Loucy (cell line): ENCODE measurements around the gene TRPM3.

Source experiments
- H2AFZ ChIP-seq: fragments of 200-600 bp; sonication (generic); 2 replicates; pipeline ENCODE4 v1.6.0; 2016; ENCODE audit warnings: antibody characterized with exemption, mild to moderate bottlenecking, low read length, moderate library complexity
- H3F3A ChIP-seq: fragments of 200-600 bp; 2 replicates; pipeline ENCODE4 v1.6.0; 2016; ENCODE audit warnings: antibody characterized with exemption, low read depth, mild to moderate bottlenecking
- H3K27me3 ChIP-seq: fragments of 200-600 bp; sonication (generic); 2 replicates; pipeline ENCODE4 v1.6.1; 2014; ENCODE audit warnings: low read length, mild to moderate bottlenecking; ENCODE audit not compliant: insufficient read depth, poor library complexity, severe bottlenecking
- H3K36me3 ChIP-seq: fragments of 200-600 bp; sonication (generic); 2 replicates; pipeline ENCODE4 v1.6.1; 2016; ENCODE audit warnings: low read length; ENCODE audit not compliant: insufficient read depth
- H3K4me1 ChIP-seq: fragments of 200-600 bp; sonication (generic); 2 replicates; pipeline ENCODE4 v1.5.1; 2014; ENCODE audit warnings: low read length, mild to moderate bottlenecking; ENCODE audit not compliant: insufficient read depth, poor library complexity, severe bottlenecking
- H3K4me2 ChIP-seq: fragments of 200-600 bp; sonication (generic); 2 replicates; pipeline ENCODE4 v1.6.0; 2014; ENCODE audit warnings: antibody characterized with exemption, low read length, low read depth, mild to moderate bottlenecking; ENCODE audit not compliant: poor library complexity, severe bottlenecking
- H3K4me3 ChIP-seq: fragments of 200-600 bp; sonication (generic); 2 replicates; pipeline ENCODE4 v1.5.1; 2014; ENCODE audit warnings: low read length, mild to moderate bottlenecking, mixed read lengths; ENCODE audit not compliant: poor library complexity, severe bottlenecking
- H3K79me2 ChIP-seq: fragments of 200-600 bp; sonication (generic); 2 replicates; pipeline ENCODE4 v1.6.1; 2014; ENCODE audit warnings: low read length; ENCODE audit not compliant: insufficient read depth
- H3K9ac ChIP-seq: fragments of 200-600 bp; sonication (generic); 2 replicates; pipeline ENCODE4 v1.6.0; 2014; ENCODE audit warnings: mild to moderate bottlenecking, low read depth, low read length, moderate library complexity; ENCODE audit not compliant: poor library complexity, severe bottlenecking
- H3K9me2 ChIP-seq: fragments of 200-600 bp; sonication (generic); replicated peaks from 2 replicates; pipeline ENCODE4 v1.6.1; 2016; ENCODE audit warnings: low read depth, low read length, mixed read lengths
- H3K9me3 ChIP-seq: fragments of 200-600 bp; sonication (generic); 2 replicates; pipeline ENCODE4 v1.6.1; 2014; ENCODE audit warnings: mild to moderate bottlenecking, antibody characterized with exemption, low read length, low read depth; ENCODE audit not compliant: insufficient read depth
- H4K20me1 ChIP-seq: fragments of 200-600 bp; sonication (generic); 2 replicates; pipeline ENCODE4 v1.6.0; 2014; ENCODE audit warnings: antibody characterized with exemption, low read length, mild to moderate bottlenecking; ENCODE audit not compliant: insufficient read depth, poor library complexity, severe bottlenecking
- EZH2phosphoT487 ChIP-seq: fragments of 200-600 bp; IDR thresholded peaks from 2 replicates; pipeline ENCODE4 v1.6.1; 2018; ENCODE audit warnings: antibody characterized with exemption, mild to moderate bottlenecking, moderate library complexity, borderline replicate concordance
- TF ChIP-seq, protein P1 (sequence below): fragments of 200-600 bp; sonication (generic); conservative IDR thresholded peaks from 2 replicates; pipeline ENCODE4 v1.5.1; 2014; ENCODE audit warnings: mild to moderate bottlenecking, antibody characterized with exemption, low read length

TRPM3 gene

DNA sequence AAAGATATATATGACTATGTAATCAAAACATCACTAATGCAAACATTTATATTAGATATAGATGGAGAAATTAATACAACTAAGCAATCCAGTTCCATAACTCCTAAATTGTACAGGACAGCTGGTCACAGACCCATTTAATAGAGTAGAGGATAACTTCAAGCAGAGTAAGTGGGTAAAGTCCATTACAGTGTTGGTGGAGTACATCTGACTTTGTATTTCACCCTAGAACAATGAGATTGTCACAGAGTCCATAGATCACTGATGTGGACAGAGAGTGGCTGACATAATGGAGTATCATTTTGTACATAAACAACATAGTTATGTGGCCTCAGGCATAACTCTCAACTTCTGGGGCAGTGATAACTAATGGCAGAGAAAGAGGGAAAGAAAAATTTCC, 439.1 kb downstream of the TRPM3 start:
- H4K20me1 ChIP-seq = no peaks in the 10 kb centered on the region
- H3K79me2 ChIP-seq = no peaks in the 10 kb centered on the region
- H3F3A ChIP-seq = no peaks in the 10 kb centered on the region
- no peaks in the 10 kb centered on the region for H3K27me3 ChIP-seq
- H3K36me3 ChIP-seq = no peaks in the 10 kb centered on the region
- no peak overlapping the region for H3K4me3 ChIP-seq
- no peak for TF ChIP-seq EZH2phosphoT487
- TF ChIP-seq, protein P1, sequence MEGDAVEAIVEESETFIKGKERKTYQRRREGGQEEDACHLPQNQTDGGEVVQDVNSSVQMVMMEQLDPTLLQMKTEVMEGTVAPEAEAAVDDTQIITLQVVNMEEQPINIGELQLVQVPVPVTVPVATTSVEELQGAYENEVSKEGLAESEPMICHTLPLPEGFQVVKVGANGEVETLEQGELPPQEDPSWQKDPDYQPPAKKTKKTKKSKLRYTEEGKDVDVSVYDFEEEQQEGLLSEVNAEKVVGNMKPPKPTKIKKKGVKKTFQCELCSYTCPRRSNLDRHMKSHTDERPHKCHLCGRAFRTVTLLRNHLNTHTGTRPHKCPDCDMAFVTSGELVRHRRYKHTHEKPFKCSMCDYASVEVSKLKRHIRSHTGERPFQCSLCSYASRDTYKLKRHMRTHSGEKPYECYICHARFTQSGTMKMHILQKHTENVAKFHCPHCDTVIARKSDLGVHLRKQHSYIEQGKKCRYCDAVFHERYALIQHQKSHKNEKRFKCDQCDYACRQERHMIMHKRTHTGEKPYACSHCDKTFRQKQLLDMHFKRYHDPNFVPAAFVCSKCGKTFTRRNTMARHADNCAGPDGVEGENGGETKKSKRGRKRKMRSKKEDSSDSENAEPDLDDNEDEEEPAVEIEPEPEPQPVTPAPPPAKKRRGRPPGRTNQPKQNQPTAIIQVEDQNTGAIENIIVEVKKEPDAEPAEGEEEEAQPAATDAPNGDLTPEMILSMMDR = no peak
- H3K9ac ChIP-seq = no peak overlapping the region
- H3K9me3 ChIP-seq = no peaks in the 10 kb centered on the region
- H3K9me2 ChIP-seq = no peaks in the 10 kb centered on the region
- H3K4me2 ChIP-seq = no peak overlapping the region
- no peak overlapping the region for H2AFZ ChIP-seq
- H3K4me1 ChIP-seq = no peaks in the 10 kb centered on the region

DNA sequence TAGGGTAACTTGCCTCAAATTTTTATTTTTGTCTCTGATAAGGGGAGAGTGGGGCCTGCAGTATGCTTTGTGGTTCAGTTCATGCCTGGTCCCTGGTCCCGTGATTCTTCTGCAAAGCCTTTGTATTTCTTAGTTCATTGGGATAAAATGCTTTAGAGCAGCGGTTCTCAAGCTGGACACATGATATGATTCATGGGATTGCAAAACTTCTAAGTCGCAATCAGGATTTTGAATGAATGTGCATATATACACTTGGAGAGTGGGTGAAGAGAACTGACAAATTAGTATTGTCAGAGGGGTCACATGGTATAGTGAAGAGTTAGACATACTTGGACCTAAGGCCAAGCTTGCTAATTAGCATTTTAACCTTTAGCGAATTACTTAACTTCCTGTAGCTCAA, 441.6 kb downstream of the TRPM3 start:
- H3K4me2 ChIP-seq = no peak overlapping the region
- H3K27me3 ChIP-seq = no peaks in the 10 kb centered on the region
- no peak for TF ChIP-seq EZH2phosphoT487
- TF ChIP-seq, protein P1 = no peak
- H4K20me1 ChIP-seq = no peaks in the 10 kb centered on the region
- no peaks in the 10 kb centered on the region for H3K9me2 ChIP-seq
- no peaks in the 10 kb centered on the region for H3F3A ChIP-seq
- H3K4me1 ChIP-seq = no peaks in the 10 kb centered on the region
- no peaks in the 10 kb centered on the region for H3K79me2 ChIP-seq
- no peak overlapping the region for H2AFZ ChIP-seq
- no peaks in the 10 kb centered on the region for H3K9me3 ChIP-seq
- no peaks in the 10 kb centered on the region for H3K36me3 ChIP-seq
- H3K4me3 ChIP-seq = no peak overlapping the region
- no peak overlapping the region for H3K9ac ChIP-seq

DNA sequence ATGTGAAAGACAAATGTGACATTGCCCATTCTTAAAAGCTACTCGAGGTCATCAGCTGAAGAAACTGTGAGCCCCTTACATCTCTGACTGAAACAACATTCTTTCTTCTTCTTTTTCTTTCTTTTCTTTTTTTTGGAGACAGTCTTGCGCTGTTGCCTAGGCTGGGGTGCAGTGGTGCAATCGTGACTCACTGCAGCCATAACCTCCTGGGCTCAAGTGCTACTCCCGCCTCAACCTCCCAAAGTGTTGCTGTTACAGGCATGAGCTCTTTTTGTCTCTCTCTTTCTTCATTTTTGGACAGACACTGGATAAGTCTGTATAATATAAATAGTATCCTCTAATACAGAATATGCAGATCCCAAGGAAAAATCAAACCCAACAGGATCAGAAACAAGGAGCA, 443.3 kb downstream of the TRPM3 start:
- no peaks in the 10 kb centered on the region for H3F3A ChIP-seq
- no peaks in the 10 kb centered on the region for H3K9me3 ChIP-seq
- H3K27me3 ChIP-seq = no peaks in the 10 kb centered on the region
- no peak overlapping the region for H3K4me3 ChIP-seq
- H3K36me3 ChIP-seq = no peaks in the 10 kb centered on the region
- H4K20me1 ChIP-seq = no peaks in the 10 kb centered on the region
- no peaks in the 10 kb centered on the region for H3K4me1 ChIP-seq
- no peak overlapping the region for H2AFZ ChIP-seq
- H3K79me2 ChIP-seq = no peaks in the 10 kb centered on the region
- H3K9me2 ChIP-seq = no peaks in the 10 kb centered on the region
- no peak overlapping the region for H3K9ac ChIP-seq
- no peak overlapping the region for H3K4me2 ChIP-seq
- TF ChIP-seq, protein P1 = no peak
- TF ChIP-seq EZH2phosphoT487 = no peak
